H1 (cell line): ENCODE measurements around the gene LAIR2. TPM values are rescaled to one million over a fixed set of nuclear protein-coding genes. Genes with fewer than 3 reads are reported as not detected.

Experiments
- CTCF ChIA-PET: fragments of 300-600 bp; sonication (Branson Sonifier 250); formaldehyde crosslinking; loops from one replicate; lab custom pipeline; 2021; ENCODE audit not compliant: partially characterized antibody; lab: Charles Lee
- POLR2A ChIA-PET: fragments of 300-600 bp; sonication (Branson Sonifier 250); formaldehyde crosslinking; loops from one replicate; lab custom pipeline; 2021; ENCODE audit warnings: inconsistent platforms; ENCODE audit not compliant: partially characterized antibody; lab: Charles Lee
- DNase-seq, 2 experiments: peaks; one replicate each; pipeline versions ENCODE4 v3.0.0 to v3.0.0-alpha.2; 2010 to 2022; ENCODE audit warnings: low spot score in 2 of 2, low read depth in 1 of 2, mixed read lengths in 1 of 2
- FAIRE-seq: peaks from 2 replicates; lab custom pipeline; 2011; peaks lifted over from hg19 to GRCh38; lab: Jason Lieb, UNC
- H2AFZ ChIP-seq: 2 replicates; pipeline ENCODE4 v1.8.1; 2012; ENCODE audit warnings: low read length, inconsistent platforms
- H2AK5ac ChIP-seq: 2 replicates; pipeline ENCODE4 v1.6.1; 2013; ENCODE audit warnings: low read depth, low read length
- H2BK120ac ChIP-seq: replicated peaks from 2 replicates; pipeline ENCODE3; 2013; ENCODE audit warnings: low read depth, low read length, inconsistent platforms
- H2BK12ac ChIP-seq: 2 replicates; pipeline ENCODE4 v1.6.1; 2013; ENCODE audit warnings: low read depth, low read length
- H2BK15ac ChIP-seq: 2 replicates; pipeline ENCODE4 v1.6.1; 2013; ENCODE audit warnings: low read length
- H2BK20ac ChIP-seq: 2 replicates; pipeline ENCODE4 v1.6.1; 2013; ENCODE audit warnings: low read length
- H2BK5ac ChIP-seq: 2 replicates; pipeline ENCODE4 v1.6.1; 2013; ENCODE audit warnings: low read depth, low read length
- H3K14ac ChIP-seq: 2 replicates; pipeline ENCODE4 v1.6.1; 2013; ENCODE audit warnings: inconsistent platforms; ENCODE audit not compliant: insufficient read length
- H3K18ac ChIP-seq: 2 replicates; pipeline ENCODE4 v1.6.1; 2013; ENCODE audit warnings: low read length; ENCODE audit errors: extremely low read depth
- H3K23ac ChIP-seq: 2 replicates; pipeline ENCODE4 v1.6.1; 2013; ENCODE audit warnings: inconsistent platforms; ENCODE audit not compliant: insufficient read length
- H3K23me2 ChIP-seq: 2 replicates; pipeline ENCODE4 v1.6.1; 2013; ENCODE audit warnings: low read depth, low read length
- H3K27ac ChIP-seq: 2 replicates; pipeline ENCODE4 v1.6.1; 2011; ENCODE audit warnings: low read depth, low read length, inconsistent platforms
- H3K27me3 ChIP-seq, 4 experiments: replicated peaks in 1 of 4; 1 replicate in 1 of 4; 2 replicates in 3 of 4; pipeline versions ENCODE4 v1.6.1 to v1.8.1; 2011 to 2013; ENCODE audit warnings: low read length in 3 of 4, mild to moderate bottlenecking in 3 of 4, inconsistent platforms in 2 of 4, mixed read lengths in 2 of 4, moderate library complexity in 1 of 4; ENCODE audit not compliant: control insufficient read depth in 3 of 4, insufficient read depth in 3 of 4; ENCODE audit errors: extremely low read depth in 1 of 4
- H3K36me3 ChIP-seq, 4 experiments: 2 replicates each; pipeline versions ENCODE4 v1.6.1 to v1.8.1; 2011 to 2013; ENCODE audit warnings: mild to moderate bottlenecking in 4 of 4, low read length in 3 of 4, moderate library complexity in 2 of 4, control low read depth in 1 of 4, inconsistent platforms in 1 of 4; ENCODE audit not compliant: insufficient read depth in 4 of 4, control insufficient read depth in 2 of 4
- H3K4ac ChIP-seq: replicated peaks from 2 replicates; pipeline ENCODE3; 2013; ENCODE audit warnings: low read length, low read depth, mixed read lengths, inconsistent platforms; ENCODE audit not compliant: insufficient read length
- H3K4me1 ChIP-seq, 4 experiments: replicated peaks in 1 of 4; 1 replicate in 1 of 4; 2 replicates in 3 of 4; pipeline versions ENCODE4 v1.6.1 to v1.8.1; 2011 to 2013; ENCODE audit warnings: low read length in 3 of 4, inconsistent platforms in 2 of 4, mixed read lengths in 1 of 4; ENCODE audit not compliant: insufficient read depth in 4 of 4, control insufficient read depth in 3 of 4
- H3K4me2 ChIP-seq, 2 experiments: 2 replicates each; pipeline versions ENCODE4 v1.6.1 to v1.8.1; 2011 to 2013; ENCODE audit warnings: low read depth in 2 of 2, low read length in 2 of 2, control low read depth in 1 of 2, inconsistent platforms in 1 of 2, mild to moderate bottlenecking in 1 of 2; ENCODE audit not compliant: insufficient read depth in 1 of 2
- H3K4me3 ChIP-seq, 4 experiments: fragments of 200-600, 300-600 bp in 1 of 4; sonication (generic), shearing (Covaris generic), sonication (Bioruptor Twin) in 1 of 4; 2 replicates each; pipeline versions ENCODE4 v1.5.1 to v1.8.1; 2011 to 2016; ENCODE audit warnings: low read length in 4 of 4, low read depth in 3 of 4, control low read depth in 2 of 4, inconsistent platforms in 2 of 4, mild to moderate bottlenecking in 2 of 4, mixed read lengths in 1 of 4, moderate library complexity in 1 of 4; ENCODE audit not compliant: insufficient read depth in 2 of 4; ENCODE audit errors: extremely low read depth in 1 of 4
- H3K56ac ChIP-seq: replicated peaks from 2 replicates; pipeline ENCODE3; 2013; ENCODE audit warnings: low read depth, mild to moderate bottlenecking, mixed read lengths, low read length, inconsistent platforms; ENCODE audit not compliant: insufficient read length
- H3K79me1 ChIP-seq: 2 replicates; pipeline ENCODE4 v1.6.1; 2013; ENCODE audit warnings: low read depth, low read length, control low read depth
- H3K79me2 ChIP-seq, 2 experiments: 2 replicates each; pipeline versions ENCODE4 v1.6.1 to v1.8.1; 2012 to 2013; ENCODE audit warnings: low read length in 2 of 2, mild to moderate bottlenecking in 2 of 2, inconsistent platforms in 1 of 2; ENCODE audit not compliant: insufficient read depth in 2 of 2, control insufficient read depth in 1 of 2
- H3K9ac ChIP-seq, 4 experiments: replicated peaks in 1 of 4; 1 replicate in 1 of 4; 2 replicates in 3 of 4; pipeline versions ENCODE4 v1.6.1 to v1.8.1; 2011 to 2013; ENCODE audit warnings: low read depth in 3 of 4, low read length in 3 of 4, control low read depth in 2 of 4, mild to moderate bottlenecking in 2 of 4, moderate library complexity in 2 of 4, inconsistent platforms in 1 of 4; ENCODE audit errors: extremely low read depth in 1 of 4
- H3K9me3 ChIP-seq, 2 experiments: 2 replicates each; pipeline versions ENCODE4 v1.6.1 to v1.8.1; 2012 to 2013; ENCODE audit warnings: mild to moderate bottlenecking in 2 of 2, moderate library complexity in 2 of 2, control low read depth in 1 of 2, inconsistent platforms in 1 of 2, low read depth in 1 of 2, low read length in 1 of 2, mixed read lengths in 1 of 2; ENCODE audit not compliant: insufficient read depth in 2 of 2
- H4K20me1 ChIP-seq, 2 experiments: replicated peaks in 1 of 2; 2 replicates each; pipeline versions ENCODE3 to v1.8.1; 2011 to 2013; ENCODE audit warnings: inconsistent platforms in 2 of 2, low read length in 2 of 2, mild to moderate bottlenecking in 1 of 2; ENCODE audit not compliant: insufficient read depth in 2 of 2, control insufficient read depth in 1 of 2
- H4K5ac ChIP-seq: 2 replicates; pipeline ENCODE4 v1.6.1; 2013; ENCODE audit warnings: low read length, low read depth, mixed read lengths, inconsistent platforms; ENCODE audit not compliant: insufficient read length
- H4K8ac ChIP-seq: 2 replicates; pipeline ENCODE4 v1.8.0; 2013; ENCODE audit warnings: mild to moderate bottlenecking, moderate library complexity, low read length, inconsistent platforms; ENCODE audit not compliant: insufficient read depth; ENCODE audit errors: extremely low read depth
- H4K91ac ChIP-seq: replicated peaks from 2 replicates; pipeline ENCODE3; 2013; ENCODE audit warnings: low read length, mixed read lengths, inconsistent platforms; ENCODE audit not compliant: insufficient read length
- BCL11A ChIP-seq, 2 experiments: IDR thresholded peaks; one replicate each; pipeline ENCODE4 v1.6.1; 2011; ENCODE audit warnings: low read depth in 2 of 2, low read length in 2 of 2, mild to moderate bottlenecking in 2 of 2
- CREB1 ChIP-seq: IDR thresholded peaks from 2 replicates; pipeline ENCODE4 v1.6.1; 2012; ENCODE audit warnings: inconsistent platforms
- HDAC2 ChIP-seq, 2 experiments: fragments of 300-600 bp in 1 of 2; sonication (generic) in 1 of 2; IDR thresholded peaks; 2 replicates each; pipeline ENCODE4 v1.6.1; 2011 to 2012; ENCODE audit warnings: low read depth in 2 of 2, low read length in 2 of 2, mild to moderate bottlenecking in 2 of 2, moderate library complexity in 2 of 2, borderline replicate concordance in 1 of 2, inconsistent platforms in 1 of 2
- JUND ChIP-seq: IDR thresholded peaks from 2 replicates; pipeline ENCODE4 v1.6.1; 2011; ENCODE audit warnings: mild to moderate bottlenecking, improper control_type of control experiment, low read length
- KDM1A ChIP-seq: fragments of 200-600, 300-600 bp; sonication (generic); IDR thresholded peaks from 2 replicates; pipeline ENCODE4 v1.7.1; 2016; ENCODE audit warnings: mild to moderate bottlenecking, low read length, borderline replicate concordance
- POLR2AphosphoS5 ChIP-seq: IDR thresholded peaks from 2 replicates; pipeline ENCODE4 v1.6.1; 2011; ENCODE audit warnings: low read depth, low read length
- POU5F1 ChIP-seq: IDR thresholded peaks from 2 replicates; pipeline ENCODE4 v1.6.1; 2011; ENCODE audit warnings: low read depth, mild to moderate bottlenecking, low read length, moderate library complexity
- SRF ChIP-seq: IDR thresholded peaks from 2 replicates; pipeline ENCODE4 v1.6.1; 2011; ENCODE audit warnings: mild to moderate bottlenecking, low read depth, low read length, moderate library complexity
- TBP ChIP-seq: IDR thresholded peaks from 2 replicates; pipeline ENCODE4 v1.6.1; 2011; ENCODE audit warnings: low read depth, low read length, improper control_type of control experiment
- YY1 ChIP-seq: IDR thresholded peaks from 2 replicates; pipeline ENCODE4 v1.6.1; 2011; ENCODE audit warnings: low read depth, mild to moderate bottlenecking, low read length
- WGBS, 2 experiments: shearing (Covaris generic) in 1 of 2; methylation state at CpG; one replicate each; pipeline versions ENCODE4 v1.1.6 to v1.1.7; 2013 to 2015; ENCODE audit warnings: low lambda C conversion rate in 2 of 2, mixed read lengths in 2 of 2, inconsistent platforms in 1 of 2, low coverage in 1 of 2, missing lambda C conversion rate in 1 of 2; ENCODE audit not compliant: insufficient replicate concordance in 2 of 2, insufficient coverage in 1 of 2, insufficient read length in 1 of 2; ENCODE audit errors: extremely low coverage in 1 of 2, missing lambda C conversion rate in 1 of 2; 5-methylcytosine and 5-hydroxymethylcytosine counted together
- polyA plus RNA-seq, 7 experiments: library from polyadenylated mRNA; depleted of rRNA in 3 of 7; stranded (reverse) in 5 of 7; unstranded in 2 of 7; fragments of >200 nt in 5 of 7; fragments of 200-250 nt in 2 of 7; gene quantifications; 1 replicate in 5 of 7; 2 replicates in 1 of 7; 4 replicates in 1 of 7; pipeline versions ENCODE4 v1.2.1 to v1.2.3, GENCODE V29; 2011 to 2013; ENCODE audit warnings: missing spikeins in 2 of 7, mixed read lengths in 2 of 7
- total RNA-seq: library from RNA; stranded (reverse); fragmentation: NEBNext Ultra II Directional; extraction: Animal tissue kit (Norgen Biotek cat#: 25700); gene quantifications from 2 replicates; pipeline ENCODE4 v1.2.1, GENCODE V29; 2021
- TF ChIP-seq, protein P1 (sequence below): IDR thresholded peaks from 2 replicates; pipeline ENCODE4 v1.6.1; 2012; ENCODE audit warnings: inconsistent platforms

Gene LAIR2
- total and polyA plus RNA-seq, 2 of the 8 experiments (the other 6 are each of a cell fraction or from before 2014, with no cell fraction given): not detected

DNA sequence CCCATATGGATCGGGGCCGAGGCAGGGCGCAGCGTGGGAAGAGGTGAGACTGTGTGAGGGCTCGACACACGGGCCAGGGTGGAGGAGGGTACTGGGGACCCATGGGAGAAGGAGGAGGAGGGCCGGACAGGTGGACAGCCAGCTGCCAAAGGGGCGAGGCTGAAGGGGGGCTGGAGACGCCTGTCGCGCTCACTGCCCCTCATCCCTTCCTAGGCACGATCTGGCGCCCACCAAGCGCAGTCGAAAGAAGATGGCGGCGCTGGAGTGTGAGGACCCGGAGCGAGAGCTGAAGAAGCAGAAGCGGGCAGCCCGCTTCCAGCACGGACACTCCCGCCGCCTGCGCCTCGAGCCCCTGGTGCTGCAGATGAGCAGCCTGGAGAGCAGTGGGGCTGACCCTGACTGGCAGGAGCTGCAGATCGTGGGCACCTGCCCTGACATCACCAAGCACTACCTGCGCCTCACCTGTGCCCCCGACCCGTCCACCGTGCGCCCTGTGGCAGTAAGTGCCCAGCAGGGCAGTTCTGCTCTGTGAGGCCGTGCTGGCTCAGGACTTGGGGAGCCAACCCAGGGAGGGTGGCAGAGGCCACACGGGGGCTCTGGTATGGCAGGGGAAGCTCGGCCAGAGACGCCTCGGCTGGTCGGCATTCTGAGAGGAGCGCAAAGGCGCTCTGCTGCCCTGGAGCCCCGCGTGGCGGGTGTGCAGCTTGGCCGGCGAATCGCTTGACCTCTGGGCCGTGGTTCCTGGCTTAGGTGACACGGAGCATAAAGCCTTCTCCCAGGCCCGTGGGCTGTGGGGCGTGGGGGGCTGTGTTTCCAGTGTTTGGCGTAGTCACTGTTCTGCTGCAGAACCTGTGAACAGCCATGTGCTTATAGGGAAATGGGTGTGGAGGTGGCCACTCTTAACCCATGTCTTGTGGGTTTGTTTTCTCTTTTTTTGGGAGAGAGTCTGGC, 45.9 kb upstream of the LAIR2 start:
- no peaks in the 10 kb centered on the region for H3K9me3 ChIP-seq
- no peak overlapping the region for H2AK5ac ChIP-seq
- DNase-seq (no peak), FAIRE-seq (no peak)
- no peak overlapping the region for H2BK12ac ChIP-seq
- H3K4me2 ChIP-seq: no peak overlapping the region
- no peak overlapping the region for H3K27ac ChIP-seq
- H4K5ac ChIP-seq: no peak overlapping the region
- no peak overlapping the region for H2BK15ac ChIP-seq
- H3K4ac ChIP-seq: no peak overlapping the region
- no peak overlapping the region for H3K23ac ChIP-seq
- H3K4me3 ChIP-seq: no peak overlapping the region
- CTCF ChIA-PET: interaction anchor here (3.7 kb wide), 1 partner anchor 17 kb away, joined by 19 read pairs; no protein-coding TSS in a partner anchor
- H4K91ac ChIP-seq: no peak overlapping the region
- POLR2A ChIA-PET: interaction anchor here (0.9 to 3.0 kb wide), 4 partner anchors 9 to 23 kb away, joined by 3 to 8 read pairs (median 4); no protein-coding TSS in a partner anchor
- H2BK5ac ChIP-seq: no peak overlapping the region
- H3K36me3 ChIP-seq: peaks cover 55 to 81% (median 74%) of the 10 kb centered on the region in 4 experiments
- H3K27me3 ChIP-seq: no peaks in the 10 kb centered on the region
- H4K20me1 ChIP-seq: peaks cover 13 to 57% of the 10 kb centered on the region in 2 experiments
- no peaks in the 10 kb centered on the region; a peak in 2 of 7 replicates for H3K4me1 ChIP-seq
- no peak overlapping the region for H3K14ac ChIP-seq
- no peaks in the 10 kb centered on the region; the same call in 1 of the 2 replicates for H3K23me2 ChIP-seq
- H4K8ac ChIP-seq: no peak overlapping the region
- peaks cover 0 to 20% of the 10 kb centered on the region in 2 experiments; a peak in 2 of 4 replicates for H3K79me2 ChIP-seq
- no peak overlapping the region for H3K56ac ChIP-seq
- no peak overlapping the region for H2AFZ ChIP-seq
- H2BK120ac ChIP-seq: no peak overlapping the region
- H2BK20ac ChIP-seq: no peak overlapping the region
- H3K18ac ChIP-seq: no peak overlapping the region
- H3K79me1 ChIP-seq: peaks cover 23% of the 10 kb centered on the region
- no peak overlapping the region for H3K9ac ChIP-seq
- WGBS, 2 experiments: 96% methylated on average over 41 of the region's 51 CpGs; no CpG with 5 or more reads in 1 of the 2 experiments
- no peak for TF ChIP-seq TBP
- no peak for TF ChIP-seq SRF
- no peak for TF ChIP-seq BCL11A (IDR thresholded peaks at IDR 0.05; ENCODE audit: low read depth in 2 of 2, low read length in 2 of 2)
- TF ChIP-seq POLR2AphosphoS5: no peak
- no peak for TF ChIP-seq CREB1
- no peak for TF ChIP-seq JUND
- TF ChIP-seq, protein P1, sequence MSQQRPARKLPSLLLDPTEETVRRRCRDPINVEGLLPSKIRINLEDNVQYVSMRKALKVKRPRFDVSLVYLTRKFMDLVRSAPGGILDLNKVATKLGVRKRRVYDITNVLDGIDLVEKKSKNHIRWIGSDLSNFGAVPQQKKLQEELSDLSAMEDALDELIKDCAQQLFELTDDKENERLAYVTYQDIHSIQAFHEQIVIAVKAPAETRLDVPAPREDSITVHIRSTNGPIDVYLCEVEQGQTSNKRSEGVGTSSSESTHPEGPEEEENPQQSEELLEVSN: no peak
- TF ChIP-seq KDM1A: no peak
- no peak for TF ChIP-seq YY1
- TF ChIP-seq POU5F1: no peak
- no peak for TF ChIP-seq HDAC2 (IDR thresholded peaks at IDR 0.05; ENCODE audit: borderline replicate concordance in 1 of 2, low read depth in 2 of 2, low read length in 2 of 2)
